Measurements from ENCODE around the gene STUM. TPM values are rescaled to one million over a fixed set of nuclear protein-coding genes. Genes with fewer than 3 reads are reported as not detected.

STUM gene
- polyA plus RNA-seq, 3 donors, result 0.64 to 3.1 (median 1.5) TPM

DNA sequence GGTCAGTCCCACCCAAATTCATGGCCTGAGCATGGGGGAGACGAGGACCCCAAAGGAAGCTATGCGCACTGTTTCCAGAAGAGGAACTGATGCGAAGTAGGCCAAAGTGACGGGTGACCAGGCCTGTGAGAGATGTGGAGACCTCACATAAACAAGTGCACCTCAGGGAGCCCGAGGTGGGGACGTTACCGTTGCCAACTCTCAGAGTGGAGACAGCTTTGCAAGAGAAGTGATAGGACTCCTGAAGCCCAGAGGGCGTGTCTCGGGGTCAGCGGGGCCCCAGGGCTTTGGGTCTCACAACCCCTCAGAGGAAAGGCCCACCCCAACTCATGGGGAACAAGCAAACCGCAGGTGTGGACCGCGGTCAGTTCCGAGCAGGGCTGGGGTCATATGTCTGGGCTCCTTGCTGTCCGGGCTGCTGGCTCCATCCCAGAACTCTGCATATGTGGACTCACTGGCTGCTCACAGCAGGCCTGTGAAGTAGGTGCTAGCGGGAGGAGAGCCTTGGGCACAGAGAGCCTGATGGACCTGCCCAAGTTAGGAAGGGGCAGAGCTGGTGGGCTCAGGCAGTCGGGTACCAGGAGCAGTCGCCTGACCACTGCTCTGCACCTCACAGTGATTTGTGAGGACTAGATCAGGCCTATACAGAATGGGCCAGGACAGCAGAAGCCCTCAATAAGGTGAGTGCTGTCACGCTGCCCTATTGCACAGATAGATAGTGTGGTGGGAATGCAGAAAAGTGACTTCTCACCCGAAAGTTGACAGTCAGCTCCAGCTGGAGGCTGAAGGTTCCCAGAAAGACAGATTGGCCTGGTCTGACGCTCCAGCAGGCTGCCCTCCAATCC lies 26.2 kb downstream of the STUM start:
- H3K27ac ChIP-seq (ENCODE audit: low read depth, low read length), result no peak overlapping the region
- WGBS, 3 donors, result 91 to 96% (median 94%) methylated on average over 21 of the region's 21 CpGs

DNA sequence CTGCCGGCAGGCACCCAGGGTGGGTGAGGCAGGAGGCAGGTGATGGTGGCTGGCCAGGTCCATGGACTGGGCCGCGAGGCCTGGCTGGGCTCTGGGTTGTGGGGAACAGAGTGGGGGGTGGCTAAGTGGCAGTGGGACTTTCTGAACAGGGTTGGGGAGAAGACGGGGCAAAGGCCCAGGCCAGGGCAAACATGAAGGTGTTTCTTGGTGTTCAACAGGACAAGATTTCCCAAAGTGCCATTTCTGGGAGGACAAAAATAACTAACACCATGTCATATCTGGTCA lies 26.8 kb downstream of the STUM start:
- WGBS, 3 donors, result 88 to 94% (median 92%) methylated on average over 4 of the region's 4 CpGs

DNA sequence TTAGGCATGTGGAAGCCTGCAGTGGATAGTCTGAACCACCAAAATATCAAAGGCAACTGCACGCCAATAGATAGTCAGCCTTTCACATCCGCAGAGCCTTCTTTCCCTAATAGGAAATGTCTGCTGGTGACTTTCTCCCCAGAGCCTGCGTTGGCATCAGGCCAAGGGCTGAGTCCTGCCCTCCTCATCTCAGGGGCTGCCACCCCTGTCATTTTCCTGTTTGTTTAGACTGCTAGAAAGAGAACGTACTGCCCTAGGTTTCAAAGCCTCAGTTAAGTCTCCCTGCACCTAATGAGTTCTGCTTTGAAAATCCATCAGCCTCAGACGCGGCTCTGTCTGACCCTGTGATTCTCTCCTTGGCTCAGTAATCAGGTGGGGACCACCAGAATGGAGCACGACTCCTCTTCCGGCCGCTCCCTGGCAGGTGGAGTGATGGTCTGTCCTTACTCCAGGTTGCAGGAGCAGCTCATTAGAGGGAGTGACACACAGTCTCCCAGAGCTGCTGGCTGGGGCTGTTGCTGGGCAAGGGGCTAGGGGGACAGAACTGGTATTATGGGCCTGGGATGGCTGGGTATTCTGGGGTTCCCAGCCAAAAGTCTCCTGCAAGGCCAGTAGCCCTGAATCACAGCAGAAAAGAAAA lies 27.3 kb downstream of the STUM start:
- 61 to 75% (median 63%) methylated on average over 9 of the region's 9 CpGs for WGBS, 3 donors
- no peak overlapping the region for H3K27ac ChIP-seq (ENCODE audit: low read depth, low read length)

More for the DNA sequence above, 26.8 kb downstream of the STUM start:
- H3K27ac ChIP-seq (ENCODE audit: low read depth, low read length), result no peak overlapping the region

DNA sequence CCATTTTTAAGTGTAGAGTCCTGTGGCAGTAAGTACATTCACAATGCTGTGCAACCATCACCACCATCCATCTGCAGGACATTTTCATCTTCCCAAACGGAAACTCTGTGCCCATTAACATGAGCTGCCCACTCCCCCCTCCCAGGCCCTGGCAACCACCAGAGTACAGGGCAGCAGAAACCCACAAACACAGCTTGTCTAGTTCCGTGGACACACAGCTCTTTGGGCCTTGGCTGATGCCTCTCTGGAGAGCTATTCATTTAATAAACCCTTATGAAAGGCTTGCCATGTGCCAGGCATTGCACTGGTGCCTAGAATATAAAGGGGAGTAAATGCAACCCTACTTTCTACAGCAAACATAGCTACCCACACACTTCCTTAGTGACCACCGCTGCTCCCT lies 28.0 kb downstream of the STUM start:
- no peak overlapping the region for H3K27ac ChIP-seq (ENCODE audit: low read depth, low read length)
- 80 to 85% (median 80%) methylated on average over 3 of the region's 3 CpGs for WGBS, 3 donors

DNA sequence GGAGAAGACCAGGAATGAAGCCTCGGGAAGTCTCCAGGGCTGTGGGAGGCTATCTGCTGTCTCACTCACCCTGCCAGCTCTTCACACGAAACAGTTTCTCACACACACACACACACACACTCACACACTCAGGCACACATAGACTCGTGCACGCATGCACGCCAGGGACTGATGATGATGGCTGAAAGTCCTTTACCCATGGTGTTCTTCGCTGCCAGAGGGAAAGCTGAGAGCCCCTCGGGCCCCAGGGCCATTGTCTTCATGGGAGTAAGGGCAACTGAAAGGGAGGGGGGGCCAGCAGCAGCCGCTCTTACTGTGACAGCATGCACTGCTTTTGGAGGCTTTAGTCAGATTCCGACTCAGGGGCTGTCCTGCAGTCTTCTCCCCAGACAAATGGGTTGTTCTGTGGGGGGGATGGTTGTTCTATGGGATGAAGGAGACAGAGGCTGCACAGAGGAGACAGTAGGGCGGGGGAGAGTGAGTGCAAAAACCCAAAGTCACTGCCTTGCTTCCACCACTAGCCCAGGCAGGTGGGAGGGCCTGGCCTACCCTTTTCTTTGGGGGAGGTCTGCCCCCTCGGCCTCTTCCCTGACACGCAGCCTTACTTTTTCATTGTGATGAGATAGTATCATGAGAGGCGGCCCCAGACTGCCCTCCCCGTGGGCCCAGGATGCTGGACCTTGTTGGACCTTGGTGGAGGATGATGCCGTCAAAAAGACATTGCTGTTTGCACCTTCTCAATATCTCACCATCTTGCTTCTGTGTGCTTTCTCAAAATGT lies 29.0 kb downstream of the STUM start:
- no peak overlapping the region for H3K27ac ChIP-seq (ENCODE audit: low read depth, low read length)
- 78 to 83% (median 83%) methylated on average over 15 of the region's 15 CpGs for WGBS, 3 donors

DNA sequence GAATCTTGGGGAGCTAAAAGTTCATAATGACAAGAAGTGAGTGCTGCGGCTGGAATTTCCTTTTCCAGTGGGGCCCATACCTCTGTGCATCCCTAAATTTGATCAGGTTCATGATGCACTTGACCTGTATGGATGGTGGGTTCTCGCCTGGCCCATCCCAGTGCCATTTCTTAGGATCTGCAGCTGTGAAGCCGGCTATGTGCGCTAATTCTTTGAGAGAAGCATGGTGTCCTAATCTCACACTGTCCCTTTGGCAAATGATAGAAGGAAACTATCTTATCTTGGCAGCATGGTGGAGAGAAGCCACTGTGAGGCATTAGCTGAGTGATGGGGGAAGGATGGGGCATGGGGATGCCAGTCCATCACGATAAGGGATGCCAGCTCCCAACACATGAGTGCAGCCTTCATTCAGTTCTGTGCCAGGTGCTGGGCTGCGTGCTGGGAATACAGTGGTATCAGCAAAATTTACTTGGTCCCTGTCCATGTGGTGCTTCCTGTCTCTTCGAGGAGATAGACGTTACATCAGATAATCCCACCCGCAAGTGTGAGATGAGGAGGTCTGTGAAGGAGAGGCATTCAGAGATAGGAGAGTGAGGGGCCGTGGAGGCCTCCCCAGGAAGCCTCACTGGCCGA lies 30.5 kb downstream of the STUM start:
- WGBS, 3 donors, result 87 to 95% (median 89%) methylated on average over 11 of the region's 11 CpGs

DNA sequence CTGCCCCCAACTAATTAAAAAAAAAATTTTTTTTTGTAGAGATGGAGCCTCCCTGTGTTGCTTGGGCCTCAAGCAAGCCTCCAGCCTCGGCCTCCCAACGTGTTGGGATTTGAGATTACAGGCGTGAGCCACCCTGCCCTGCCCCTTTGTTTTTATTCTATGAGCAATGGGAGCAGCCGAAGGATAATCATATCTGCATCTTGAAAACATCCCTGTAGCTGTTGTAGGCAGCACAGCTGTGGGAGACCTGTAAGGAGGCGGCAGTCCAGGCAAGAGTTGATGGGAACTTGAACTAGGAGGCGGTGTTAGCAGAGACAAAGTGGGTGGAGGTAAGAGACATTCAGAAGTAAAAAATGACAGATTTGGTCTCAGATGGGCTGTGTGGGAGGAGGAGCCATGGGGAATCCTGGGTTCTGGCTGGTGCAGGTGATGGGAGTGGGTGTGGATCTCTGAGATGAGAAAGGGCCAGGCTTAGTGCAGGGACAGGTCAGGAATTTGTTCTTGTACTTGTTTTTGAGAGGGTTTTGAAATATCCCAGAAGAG lies 31.3 kb downstream of the STUM start:
- 95 to 97% (median 96%) methylated on average over 6 of the region's 6 CpGs for WGBS, 3 donors
- H3K27ac ChIP-seq (ENCODE audit: low read depth, low read length), result no peak overlapping the region

More for the DNA sequence above, 30.5 kb downstream of the STUM start:
- no peak overlapping the region for H3K27ac ChIP-seq (ENCODE audit: low read depth, low read length)

DNA sequence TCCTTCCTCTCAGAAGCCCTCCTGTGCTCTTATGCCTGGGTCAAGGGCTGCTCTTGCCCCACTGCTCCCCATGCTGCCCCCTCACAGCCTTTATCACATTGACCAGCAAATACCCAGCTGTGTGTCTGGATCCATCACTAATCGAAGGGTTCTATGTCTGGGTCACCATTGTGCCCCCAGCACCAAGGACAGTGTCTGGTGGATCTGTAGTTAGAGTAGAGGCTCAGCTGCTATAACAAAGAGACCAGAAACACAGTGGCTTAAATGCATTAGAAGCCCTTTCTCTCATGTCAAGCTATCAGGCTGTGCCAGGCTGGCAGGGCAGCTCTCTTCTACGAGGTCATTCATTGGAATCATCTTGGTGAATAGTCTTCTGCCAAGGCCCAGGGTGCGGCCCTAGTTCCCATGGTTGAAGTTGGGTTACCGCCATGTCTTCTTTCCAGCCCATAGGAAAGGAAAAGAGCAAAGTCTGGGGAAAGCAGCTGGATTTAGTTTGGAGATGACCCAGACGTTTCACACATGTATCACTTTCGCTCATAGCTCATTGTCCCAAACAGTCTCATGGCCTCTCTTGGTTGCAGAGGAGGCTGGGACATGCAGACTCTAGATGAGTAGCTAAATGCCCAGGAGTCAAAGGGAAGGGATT lies 32.2 kb downstream of the STUM start:
- H3K27ac ChIP-seq (ENCODE audit: low read depth, low read length), result no peak overlapping the region
- WGBS, 3 donors, result 75 to 82% (median 82%) methylated on average over 6 of the region's 6 CpGs

DNA sequence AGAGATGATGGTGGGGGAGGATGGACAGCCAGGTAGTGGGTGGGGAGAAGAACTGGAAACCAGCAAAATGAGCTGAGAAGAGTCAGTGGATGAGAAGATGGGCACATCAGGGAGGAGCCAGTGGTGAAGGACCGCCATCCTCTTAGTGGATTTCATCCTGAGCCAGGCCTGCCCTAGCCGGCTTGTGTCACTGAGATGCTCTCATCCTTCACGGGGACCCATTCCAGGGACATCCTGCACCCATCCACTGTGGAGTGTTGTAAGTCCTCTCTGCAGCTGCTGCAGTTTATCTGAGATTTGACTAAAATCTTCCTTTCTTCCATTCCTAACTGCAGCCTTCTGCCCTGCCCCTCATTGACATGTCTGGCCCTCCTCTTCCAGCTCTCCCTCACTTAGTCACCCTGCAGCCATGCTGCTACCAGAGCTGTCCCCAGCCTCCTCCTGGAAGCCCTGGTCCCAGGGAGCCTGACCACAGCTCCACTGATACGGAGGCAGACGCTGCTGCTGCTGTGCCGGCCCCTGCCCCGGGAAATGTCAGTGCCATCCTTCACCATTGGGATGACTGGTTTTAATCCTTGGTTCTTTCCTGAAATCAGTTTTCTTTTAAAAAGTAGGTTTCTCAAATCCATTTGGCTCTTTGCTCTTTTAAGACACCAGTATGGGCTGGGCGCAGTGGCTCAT lies 33.2 kb downstream of the STUM start:
- H3K27ac ChIP-seq (ENCODE audit: low read depth, low read length), result no peak overlapping the region
- 95 to 99% (median 98%) methylated on average over 8 of the region's 8 CpGs for WGBS, 3 donors

DNA sequence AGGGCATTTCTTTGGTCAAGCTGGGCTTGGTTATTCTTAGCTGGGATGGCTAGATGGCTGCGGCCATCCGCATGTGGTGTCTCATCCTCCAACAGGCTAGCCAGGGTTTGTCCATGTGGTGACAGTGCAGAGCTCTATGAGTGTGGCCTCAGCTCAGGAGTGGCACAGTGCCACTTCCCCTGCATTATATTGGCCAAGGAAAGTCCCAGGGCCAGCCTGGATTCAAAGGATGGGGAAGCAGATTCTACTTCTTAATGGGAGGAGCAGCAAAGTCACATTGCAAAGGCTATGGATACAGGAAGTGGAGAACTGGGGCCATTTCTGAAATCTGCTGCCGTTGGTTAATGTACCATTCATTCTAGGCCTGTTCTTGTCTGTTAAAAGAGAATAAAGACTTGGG lies 34.4 kb downstream of the STUM start:
- 91 to 94% (median 91%) methylated on average over 3 of the region's 3 CpGs for WGBS, 3 donors
- no peak overlapping the region for H3K27ac ChIP-seq (ENCODE audit: low read depth, low read length)

DNA sequence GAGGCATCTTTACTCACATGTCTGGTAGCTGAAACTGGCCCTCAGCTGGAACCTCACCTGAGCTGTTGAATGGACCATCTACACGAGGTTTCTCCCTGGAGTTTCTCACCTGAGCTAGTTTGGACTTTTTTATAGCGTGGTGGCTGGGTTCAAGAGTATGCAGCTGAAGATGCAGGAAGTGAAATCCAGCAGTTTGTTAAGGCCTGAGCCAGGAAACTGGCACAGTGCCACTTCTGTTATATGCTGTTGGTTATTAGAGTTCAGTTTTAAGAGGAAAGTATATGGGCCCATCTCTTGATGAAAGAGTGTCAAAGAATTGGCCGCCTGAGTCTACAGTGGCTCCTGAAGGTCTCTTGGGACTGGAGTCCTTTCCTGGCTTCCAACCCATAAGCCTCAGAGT lies 35.6 kb downstream of the STUM start:
- WGBS, 3 donors, result 52 to 82% (median 70%) methylated on average over 3 of the region's 3 CpGs
- H3K27ac ChIP-seq (ENCODE audit: low read depth, low read length), result no peak overlapping the region

DNA sequence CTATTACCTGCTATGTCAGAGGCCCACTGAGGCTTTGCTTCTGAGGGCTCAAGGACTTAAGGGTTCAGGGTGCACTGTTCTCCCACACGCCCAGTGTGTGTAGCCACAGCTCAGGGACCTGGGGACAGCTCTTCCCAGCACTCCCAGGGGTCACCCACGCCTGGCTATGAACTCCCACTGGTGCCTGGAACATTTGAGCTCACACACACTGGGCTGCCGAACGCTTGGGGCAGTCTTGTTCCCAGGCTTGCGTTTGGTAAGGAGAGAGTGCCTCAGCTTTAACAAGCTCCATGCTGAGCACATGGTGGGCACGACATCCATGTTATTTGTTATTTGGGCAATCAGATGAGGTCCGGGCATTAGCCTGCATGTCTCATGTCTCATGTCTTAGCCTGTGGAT lies 37.6 kb downstream of the STUM start:
- no peak overlapping the region for H3K27ac ChIP-seq (ENCODE audit: low read depth, low read length)

DNA sequence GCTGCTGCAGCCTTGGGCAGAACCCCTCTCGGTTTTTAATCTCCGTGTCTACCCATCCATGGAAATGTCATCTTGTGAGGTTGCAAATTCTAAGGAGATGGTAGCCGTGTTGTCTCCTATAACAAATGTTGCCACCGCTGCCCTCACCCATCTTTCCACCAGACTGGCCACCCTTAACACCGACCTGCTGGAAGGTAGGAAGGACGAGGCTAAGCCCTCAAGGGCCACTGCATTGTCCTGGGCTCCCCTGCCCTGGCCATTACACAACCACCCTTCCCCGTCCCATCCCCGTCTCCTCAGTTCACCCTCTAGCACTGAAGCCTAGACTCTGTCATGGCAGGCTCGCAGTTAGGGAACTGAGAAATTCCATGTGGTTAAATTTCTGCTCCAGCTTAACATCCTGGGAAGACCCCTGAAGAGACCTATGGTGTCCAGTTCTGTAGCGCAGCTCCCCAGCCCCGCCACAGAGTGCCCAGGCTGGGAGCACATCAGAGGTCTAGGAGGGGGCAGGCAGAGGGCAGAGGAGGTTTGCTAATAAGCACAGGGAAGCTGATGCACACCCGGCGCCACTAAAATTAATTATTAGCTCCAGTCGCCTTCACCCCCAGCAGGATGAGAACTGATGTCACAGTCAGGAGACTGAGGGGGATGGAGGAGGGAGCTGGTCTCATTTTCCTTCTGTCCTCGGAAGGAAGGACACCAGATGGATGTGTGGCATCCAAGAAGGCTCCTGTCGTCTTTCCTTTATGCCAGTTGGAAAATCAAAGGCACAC lies 38.3 kb downstream of the STUM start:
- no peak overlapping the region for H3K27ac ChIP-seq (ENCODE audit: low read depth, low read length)
- 82 to 85% (median 83%) methylated on average over 16 of the region's 16 CpGs for WGBS, 3 donors

More for the DNA sequence above, 37.6 kb downstream of the STUM start:
- WGBS, 3 donors, result 90 to 96% (median 91%) methylated on average over 7 of the region's 7 CpGs

DNA sequence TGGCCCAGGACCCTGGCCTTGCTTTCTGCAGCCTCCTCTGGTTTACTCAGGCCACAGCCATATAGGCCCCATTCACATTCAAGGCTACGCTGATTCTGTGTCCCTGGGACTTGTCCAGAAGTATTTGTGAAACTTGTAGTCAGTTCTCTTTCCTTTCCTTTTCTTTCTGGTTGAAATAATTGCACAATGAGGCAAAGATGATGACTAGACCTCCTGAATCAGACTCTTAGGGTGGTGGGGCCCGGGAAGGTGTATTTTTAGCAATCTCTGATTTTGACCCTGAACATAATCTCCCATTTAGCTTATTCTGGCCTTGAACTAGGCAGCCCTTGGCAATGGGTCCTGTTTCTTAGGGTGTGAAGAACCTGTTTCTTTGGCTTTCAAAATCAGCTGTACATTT lies 39.9 kb downstream of the STUM start:
- no peak overlapping the region for H3K27ac ChIP-seq (ENCODE audit: low read depth, low read length)

DNA sequence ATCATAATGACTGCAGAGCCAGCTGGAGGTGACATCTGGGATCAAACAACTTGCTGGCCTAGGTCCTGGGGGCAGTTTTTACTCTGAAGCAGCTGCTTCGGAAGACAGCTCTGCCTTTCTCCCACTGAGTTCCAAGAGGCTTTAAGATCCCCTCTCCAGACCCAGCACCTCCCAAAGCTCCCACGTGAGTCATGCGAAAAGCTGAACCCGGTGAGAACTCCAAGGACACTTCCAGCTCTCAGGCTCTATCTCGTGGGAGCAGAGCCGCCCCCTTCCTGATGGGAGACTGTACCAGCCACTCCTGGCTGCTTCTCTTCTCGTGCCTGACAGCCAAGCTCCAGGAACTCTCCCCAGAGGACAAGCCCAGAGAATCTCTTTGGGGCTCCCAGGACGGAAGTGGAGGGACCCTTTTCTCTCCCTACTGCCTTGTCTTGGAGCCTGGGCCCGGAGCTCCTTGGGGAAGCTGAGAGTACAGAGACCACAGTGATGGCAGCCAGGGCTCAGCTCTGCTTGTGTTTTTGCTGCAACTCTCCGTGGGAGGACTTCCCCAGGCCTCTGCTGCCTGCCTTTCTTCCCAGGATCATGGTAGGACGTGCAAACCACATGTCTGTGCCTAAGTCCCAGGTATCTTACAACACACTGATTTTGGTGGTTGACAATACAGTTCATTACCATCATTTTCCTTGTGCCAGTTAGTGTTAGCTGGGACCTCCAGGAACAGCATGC lies 40.6 kb downstream of the STUM start:
- no peak overlapping the region for H3K27ac ChIP-seq (ENCODE audit: low read depth, low read length)
- 35 to 67% (median 66%) methylated on average over 11 of the region's 11 CpGs for WGBS, 3 donors

More for the DNA sequence above, 39.9 kb downstream of the STUM start:
- 51 to 76% (median 75%) methylated on average over 2 of the region's 2 CpGs for WGBS, 3 donors

DNA sequence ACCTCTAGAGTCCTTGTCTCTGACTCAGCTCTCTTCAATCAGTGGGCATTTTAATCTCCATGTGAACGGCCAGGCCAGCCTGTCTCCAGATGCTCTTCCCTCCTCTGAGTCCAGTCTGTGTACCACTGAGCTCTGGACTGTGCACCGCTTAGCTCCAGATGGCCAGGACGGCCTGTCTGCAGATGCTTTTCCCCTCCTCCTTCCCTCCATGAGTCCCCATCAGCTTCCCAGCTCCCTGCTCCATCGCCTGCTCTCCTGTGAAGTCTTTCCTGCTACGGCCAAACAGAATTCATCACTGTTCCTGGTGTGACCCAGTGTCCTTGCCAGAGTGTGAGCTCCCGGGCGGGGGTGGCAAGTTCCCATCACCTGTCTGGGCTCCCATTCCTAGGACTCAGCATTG lies 42.0 kb downstream of the STUM start:
- WGBS, 3 donors, result 90 to 96% (median 95%) methylated on average over 7 of the region's 7 CpGs
- no peak overlapping the region for H3K27ac ChIP-seq (ENCODE audit: low read depth, low read length)
